GM19193 (cell line): ENCODE results near the gene FUT2.

Source experiments
- POLR2A ChIP-seq: IDR thresholded peaks from 4 replicates; pipeline ENCODE4 v1.6.1; 2011; ENCODE audit not compliant: insufficient read depth, insufficient read length; ENCODE audit errors: extremely low read depth

FUT2 gene

DNA sequence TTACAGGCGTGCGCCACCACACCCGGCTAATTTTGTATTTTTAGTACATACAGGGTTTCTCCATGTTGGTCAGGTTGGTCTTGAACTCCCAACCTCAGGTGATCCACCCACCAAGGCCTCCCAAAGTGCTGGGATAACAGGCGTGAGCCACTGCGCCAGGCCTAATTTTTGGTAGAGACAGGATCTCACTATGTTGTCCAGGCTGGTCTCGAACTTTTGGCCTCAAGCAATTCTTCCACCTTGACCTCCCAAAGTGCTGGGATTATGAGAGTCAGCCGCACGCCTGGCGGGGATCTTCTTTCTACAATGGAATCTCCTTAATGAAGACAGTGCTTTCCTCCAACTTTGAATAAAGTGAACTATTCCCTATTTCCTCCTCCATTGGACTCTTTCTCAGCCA, 38.9 kb downstream of the FUT2 start:
- TF ChIP-seq POLR2A = no peak

DNA sequence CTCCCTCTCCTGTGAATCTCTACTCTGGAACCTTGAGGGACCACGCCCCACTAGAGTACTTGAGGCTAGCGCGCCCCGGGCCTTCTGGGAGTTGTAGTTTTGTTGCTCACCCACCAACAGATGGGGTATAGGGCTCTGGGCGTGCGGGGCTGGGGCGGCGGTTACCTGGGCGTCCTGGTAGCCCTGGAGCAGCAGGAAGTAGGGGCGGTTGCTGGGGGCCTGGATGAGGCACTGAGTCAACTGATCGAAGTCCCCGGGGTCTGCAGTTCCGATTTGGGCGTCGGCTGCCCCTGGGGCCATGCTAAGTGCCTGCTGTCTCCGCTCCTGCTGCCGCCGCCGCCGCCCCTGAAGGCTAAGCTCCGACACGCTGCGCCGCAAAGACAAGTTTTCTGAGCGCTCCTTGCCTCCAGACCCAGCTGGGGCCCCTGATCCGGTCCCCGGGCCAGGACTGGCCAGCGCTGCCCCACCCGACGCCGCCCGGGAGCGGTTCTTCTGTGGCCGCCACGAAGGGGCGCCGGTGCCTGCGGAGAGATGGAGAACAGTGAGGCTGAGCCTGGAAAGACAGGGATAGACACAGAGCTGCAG, 39.4 kb downstream of the FUT2 start:
- TF ChIP-seq POLR2A = no peak

DNA sequence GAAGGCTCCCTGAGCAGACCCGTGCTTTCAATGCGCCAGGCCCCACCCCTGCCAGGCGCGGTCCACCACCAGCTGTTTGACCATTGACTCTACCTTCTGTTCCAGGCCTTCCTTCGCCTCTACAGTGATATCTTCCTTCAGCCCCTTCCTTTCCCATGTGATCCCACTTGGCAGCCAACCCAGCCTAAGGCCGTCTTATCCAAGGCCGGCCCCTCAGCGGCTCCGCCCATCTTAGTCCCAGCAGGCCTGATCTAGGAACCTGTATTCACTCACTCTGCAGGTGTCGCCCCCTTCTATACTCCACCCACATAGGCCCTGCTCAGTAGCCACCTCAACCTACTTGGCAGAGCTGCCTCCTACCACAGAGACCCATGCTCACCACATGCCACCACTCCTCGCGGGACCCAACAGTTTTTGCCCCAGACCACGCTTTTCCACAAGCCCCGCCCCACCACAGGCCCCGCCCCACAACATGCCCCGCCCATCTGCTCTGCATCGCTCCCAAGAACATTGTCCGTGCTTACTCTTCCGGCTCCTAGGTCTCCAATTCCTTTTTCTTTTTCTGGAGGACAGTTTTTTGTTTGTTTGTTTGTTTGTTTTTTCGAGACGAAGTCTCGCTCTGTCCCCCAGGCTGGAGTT, 41.7 kb downstream of the FUT2 start:
- no peak for TF ChIP-seq POLR2A

DNA sequence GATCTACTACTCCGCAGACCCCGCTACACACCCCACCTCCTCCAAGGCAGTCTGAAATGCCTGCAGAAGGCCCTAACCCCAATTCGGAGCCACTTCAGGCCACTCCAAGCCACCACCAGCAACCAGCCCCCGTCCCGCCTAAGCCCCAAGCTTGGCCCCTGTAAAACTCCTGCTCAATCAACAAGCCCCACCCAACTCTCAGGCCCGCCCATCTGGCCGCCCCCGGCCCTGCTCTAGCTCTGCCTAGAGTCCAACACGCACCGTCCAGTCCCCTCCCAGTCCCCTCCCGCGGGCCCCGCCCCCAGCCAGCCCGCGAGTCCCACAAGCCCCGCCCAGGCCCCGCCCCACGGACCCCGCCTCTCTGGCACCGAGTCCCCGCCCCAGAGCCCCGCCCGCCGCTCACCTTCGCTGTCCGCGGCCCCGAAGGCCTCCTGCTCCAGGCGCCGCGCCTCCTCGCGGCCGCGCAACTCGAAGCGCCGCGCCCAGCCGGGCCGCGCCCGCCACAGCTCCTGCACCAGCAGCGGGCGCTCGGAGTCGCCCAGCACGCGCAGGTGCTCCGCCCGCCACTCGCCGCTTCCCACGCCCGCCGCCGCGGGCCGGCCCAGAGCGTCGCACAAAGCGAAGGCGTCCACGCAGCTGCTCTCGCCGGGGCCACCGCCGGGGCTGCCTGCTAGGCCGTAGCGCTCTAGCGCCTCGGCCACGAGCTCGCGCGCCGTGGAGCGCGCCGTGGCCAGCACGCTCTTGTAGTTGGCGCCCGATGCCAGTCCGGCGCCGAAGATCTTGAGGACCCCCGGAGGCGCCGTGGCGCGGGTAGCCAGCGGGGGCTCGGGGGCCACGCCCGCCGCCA, 43.0 kb downstream of the FUT2 start:
- TF ChIP-seq POLR2A = no peak

DNA sequence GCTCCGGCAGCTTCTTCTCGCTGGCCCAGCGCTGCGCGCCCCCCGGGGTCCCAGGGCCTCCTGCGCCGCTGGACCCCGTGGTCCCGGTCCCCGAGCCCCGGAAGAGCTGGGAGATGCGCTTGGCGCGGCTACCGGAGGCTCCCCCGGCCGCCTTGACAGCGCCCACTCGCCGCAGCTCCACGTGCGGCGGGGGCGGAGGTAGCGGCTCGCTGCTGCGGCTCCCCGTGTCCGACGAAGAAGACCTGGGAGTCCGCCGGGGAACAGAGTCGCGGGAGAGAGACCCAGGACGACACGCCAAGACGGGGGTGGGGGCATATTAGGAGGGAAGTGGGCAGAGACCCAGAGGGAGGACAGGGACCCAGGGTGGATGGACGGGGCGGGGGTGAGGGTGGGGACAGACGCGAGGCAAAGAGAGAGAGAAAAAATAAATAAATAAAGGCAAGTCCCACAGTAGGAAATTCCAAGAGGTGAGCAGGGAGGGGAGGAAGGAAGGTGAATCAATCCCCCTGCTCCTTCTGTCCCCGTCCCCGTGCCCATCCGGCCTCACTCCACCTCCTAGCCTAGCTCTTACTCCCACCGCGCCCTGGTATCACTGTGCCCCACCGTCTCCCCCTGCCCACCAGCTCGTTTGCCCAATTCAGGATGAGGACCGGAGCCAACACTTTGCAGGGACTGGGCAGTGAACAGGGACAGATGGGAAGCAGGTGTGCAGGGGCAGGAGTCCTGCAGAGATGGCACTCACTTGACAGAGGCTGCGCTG, 43.8 kb downstream of the FUT2 start:
- TF ChIP-seq POLR2A = no peak

DNA sequence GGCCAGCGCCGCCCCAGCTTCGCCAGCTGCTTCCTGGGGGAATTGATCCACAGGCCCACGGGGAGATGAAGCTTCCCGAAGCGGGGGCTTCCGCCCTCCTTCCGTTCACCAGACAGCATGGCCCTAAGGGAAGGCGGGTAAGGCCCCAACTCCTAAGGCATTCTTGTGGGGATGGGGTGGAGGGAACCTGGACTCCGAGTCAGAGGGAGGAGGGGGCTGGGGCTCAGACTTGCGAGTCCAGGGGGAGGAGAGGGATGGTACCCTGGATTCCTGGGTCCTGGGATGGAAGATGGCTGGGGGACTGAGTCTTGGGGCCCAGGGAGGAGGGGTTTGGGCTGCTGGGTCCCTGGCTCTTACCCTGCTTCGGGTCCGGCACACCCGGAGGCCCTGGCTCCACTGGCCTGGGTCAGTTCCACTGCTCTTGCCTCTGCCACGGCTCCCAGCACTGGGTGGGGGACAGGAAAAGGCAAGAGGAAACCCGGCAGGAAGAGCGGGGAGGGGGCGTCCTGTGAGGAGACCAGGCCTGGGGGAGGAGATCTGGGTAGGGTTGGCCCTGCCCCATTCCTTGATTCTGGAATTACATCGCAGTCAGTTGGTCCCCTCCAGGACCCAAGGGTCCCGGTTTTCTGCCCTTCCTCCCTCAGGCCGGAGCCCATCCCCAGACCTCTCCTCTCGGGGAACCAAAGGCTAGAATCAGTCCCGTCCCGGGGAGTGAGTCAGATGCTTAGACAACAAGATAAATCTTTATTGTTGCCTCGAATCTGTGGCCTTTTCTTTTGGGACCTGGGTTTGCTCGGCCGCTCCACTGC, 44.6 kb downstream of the FUT2 start, which contains the start of gene RASIP1:
Gene RASIP1, minus strand, starts transcription at position 447 of the 809 bp plus-strand sequence. Its CDS starts 328 bp downstream, at position 119.
- no peak for TF ChIP-seq POLR2A

DNA sequence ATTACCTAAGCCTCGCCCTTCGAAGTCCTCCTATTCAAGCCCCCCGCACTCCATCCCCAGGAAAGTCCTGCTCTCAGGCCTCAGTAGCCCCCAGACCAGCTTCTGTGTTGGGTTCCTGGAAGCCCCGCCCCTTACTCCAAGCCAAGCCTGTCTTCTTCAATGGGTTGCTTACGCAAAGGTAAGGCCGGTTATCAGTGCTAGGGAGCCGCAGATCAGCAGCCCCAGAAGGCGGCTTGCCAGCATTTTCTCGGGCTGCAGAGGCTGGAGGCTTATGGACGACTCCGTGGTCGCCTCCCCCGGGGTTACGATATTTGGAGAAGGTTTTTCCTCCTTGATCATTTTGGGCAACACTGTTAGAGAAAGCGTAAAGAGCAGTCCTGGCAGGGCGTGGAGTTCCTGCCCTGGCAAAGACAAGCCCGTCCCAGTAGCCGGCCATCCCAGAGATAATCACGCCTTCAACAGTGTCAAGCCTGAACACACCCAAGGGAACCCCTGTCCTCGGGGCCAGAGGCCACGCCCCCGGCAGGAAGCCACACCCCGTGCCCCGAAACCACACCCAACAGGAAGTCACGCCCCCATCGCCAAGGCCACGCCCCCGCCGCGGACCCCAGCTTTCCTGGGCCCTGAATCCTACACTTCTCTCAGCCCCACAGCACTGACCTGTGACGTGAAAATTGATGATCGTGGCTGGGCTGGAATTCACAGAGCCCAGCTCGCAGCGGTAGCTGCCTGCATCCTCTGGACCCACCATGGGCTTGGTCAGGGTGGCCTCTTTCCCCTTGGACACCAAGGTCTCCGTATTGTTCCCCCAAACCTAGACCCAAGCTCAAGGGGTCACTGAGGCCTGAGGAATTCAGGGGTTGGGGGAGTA, 45.6 kb downstream of the FUT2 start:
- no peak for TF ChIP-seq POLR2A

DNA sequence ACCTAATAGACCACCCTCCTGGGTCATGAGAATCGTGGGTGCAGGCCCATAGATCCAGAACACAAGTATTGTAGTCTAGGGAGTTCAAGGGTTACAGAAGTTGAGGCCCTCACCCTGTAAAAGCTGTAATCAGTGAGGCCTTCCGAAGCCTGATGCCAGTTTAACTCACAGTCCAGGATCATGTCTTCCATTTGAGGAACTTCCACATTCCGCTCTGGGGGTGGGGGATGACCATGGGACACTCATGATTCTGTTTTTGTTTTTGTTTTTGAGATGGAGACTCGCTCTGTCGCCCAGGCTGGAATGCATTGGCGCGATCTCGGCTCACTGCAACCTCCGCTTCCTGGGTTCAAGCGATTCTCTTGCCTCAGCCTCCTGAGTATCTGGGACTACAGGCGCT, 46.3 kb downstream of the FUT2 start:
- no peak for TF ChIP-seq POLR2A

DNA sequence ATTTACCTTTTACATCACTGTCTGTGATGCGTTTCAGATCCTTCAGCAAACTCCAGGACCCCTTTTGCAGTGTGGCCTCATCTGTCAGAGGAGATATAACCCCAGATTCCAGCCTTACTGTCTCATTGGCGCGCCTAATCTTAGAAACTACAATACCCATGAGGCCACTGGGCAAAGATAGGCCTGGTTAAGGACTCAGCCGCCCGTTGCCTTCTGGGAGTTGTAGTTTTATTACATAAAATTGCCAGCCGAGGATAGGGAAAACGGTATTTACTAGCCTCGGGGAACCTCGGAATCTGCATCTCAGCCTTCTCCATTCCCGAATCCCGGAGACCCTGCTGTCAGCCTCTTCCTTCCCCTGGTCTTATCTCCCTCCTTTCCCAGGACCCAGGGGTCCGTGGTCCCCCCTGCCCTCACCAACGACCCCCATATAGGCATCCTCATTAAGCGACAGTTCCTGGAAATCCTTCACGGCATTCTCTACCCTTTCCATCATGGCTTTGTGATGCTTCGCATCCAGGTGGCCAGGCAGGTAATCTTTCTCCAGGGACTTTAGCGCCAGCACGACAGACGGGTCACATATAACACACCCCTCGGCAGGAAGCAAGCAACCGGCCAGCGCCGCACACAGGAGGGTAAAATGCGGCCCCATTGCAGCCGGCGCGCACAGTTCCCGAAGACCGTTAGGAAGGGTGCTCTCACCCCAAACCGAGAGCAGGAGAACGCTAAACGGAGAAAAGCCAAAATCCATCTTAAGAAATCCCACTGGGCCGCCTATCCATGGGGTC, 49.6 kb downstream of the FUT2 start:
- no peak for TF ChIP-seq POLR2A

DNA sequence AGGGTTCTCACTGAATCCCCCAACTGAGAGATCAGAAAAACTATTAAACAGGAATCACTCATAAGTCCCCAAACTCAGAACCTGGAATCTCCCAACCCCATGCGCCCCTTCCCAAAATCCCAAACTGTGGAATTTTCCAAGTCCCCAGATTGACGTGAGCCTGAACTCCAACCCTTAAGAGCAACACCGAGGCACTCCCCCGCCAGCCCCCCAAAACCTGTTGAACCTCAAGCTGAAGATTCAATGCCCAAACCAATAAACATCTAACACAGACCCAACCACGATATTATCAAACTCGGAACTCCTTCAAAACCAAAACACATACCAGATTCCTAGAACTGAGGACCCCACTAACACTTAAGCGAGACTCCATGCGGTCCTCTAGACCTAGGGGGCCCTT, 50.3 kb downstream of the FUT2 start:
- TF ChIP-seq POLR2A = no peak

DNA sequence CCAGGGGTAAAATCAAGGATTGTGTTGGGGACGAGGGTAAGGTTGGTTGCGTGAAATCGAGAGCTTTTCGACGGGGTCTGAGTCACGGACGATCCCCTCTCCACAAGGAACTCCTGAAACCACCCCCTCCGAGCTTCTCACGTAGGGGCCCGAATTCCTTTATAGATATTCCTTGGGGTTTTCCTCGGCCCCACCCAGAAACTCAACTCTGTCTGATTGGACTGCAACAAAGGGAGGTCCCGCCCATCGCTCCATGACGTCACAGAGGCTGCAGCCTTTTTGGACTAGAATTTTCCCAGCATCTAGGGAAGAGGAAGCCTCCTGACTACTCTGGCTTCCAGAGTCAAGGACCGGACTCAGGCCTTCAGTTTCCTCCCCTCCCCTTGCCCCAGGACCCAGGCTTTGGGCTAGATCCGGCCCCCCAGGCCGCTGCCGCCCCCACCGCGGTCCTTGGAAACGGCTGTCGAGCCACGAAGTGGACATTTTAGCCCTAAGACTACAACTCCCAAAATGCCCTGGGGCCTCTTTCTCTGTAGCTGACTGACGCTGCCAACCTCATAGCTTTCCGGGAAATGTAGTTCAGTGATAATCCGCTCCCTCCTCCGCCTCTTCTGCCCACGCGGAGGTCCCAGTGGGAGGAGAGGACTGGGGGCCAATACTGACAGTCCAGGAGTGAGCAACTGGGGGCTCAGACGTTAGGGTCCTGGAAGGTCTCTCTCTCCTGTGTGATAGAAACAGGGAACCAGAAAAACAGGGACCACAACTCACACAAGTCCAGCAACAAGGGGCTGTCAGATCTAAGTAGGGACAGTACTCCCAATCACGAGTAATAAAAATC, 51.2 kb downstream of the FUT2 start, which contains the start of gene IZUMO1:
Gene IZUMO1, minus strand, starts transcription at position 172 of the 838 bp plus-strand sequence. CDS start 1,050 bp downstream, outside the sequence.
- TF ChIP-seq POLR2A = no peak
